Fibroblast of lung (primary cell): ENCODE results near the gene UMAD1. TPM values are rescaled to one million over a fixed set of nuclear protein-coding genes. Genes with fewer than 3 reads are reported as not detected.

ENCODE experiments used
- DNase-seq, 2 donors: peaks; one replicate each; pipeline versions ENCODE4 v3.0.0 to v3.0.0-alpha.2; 2010; ENCODE audit warnings: low read depth in 2 of 2
- H2AFZ ChIP-seq: 2 replicates; pipeline ENCODE4 v1.5.1; 2012; ENCODE audit warnings: low read length, control low read depth, inconsistent platforms
- H3K27ac ChIP-seq: 2 replicates; pipeline ENCODE4 v1.5.1; 2011; ENCODE audit warnings: low read length, control low read depth; ENCODE audit not compliant: insufficient read depth
- H3K27me3 ChIP-seq: 2 replicates; pipeline ENCODE4 v1.5.1; 2011; ENCODE audit warnings: mild to moderate bottlenecking, low read length; ENCODE audit not compliant: control insufficient read depth, insufficient read depth
- H3K36me3 ChIP-seq: 2 replicates; pipeline ENCODE4 v1.5.1; 2011; ENCODE audit warnings: low read length; ENCODE audit not compliant: control insufficient read depth, insufficient read depth
- H3K4me1 ChIP-seq: 2 replicates; pipeline ENCODE4 v1.5.1; 2011; ENCODE audit warnings: low read length; ENCODE audit not compliant: control insufficient read depth, insufficient read depth; ENCODE audit errors: extremely low read depth
- H3K4me2 ChIP-seq: 2 replicates; pipeline ENCODE4 v1.5.1; 2011; ENCODE audit warnings: low read length, control low read depth; ENCODE audit not compliant: insufficient read depth; ENCODE audit errors: extremely low read depth
- H3K4me3 ChIP-seq, 4 experiments: fragments of 200-600 bp in 1 of 4; sonication (generic) in 1 of 4; replicated peaks in 1 of 4; 2 replicates each; pipeline ENCODE4 v1.5.1; 2011 to 2016; ENCODE audit warnings: low read length in 4 of 4, low read depth in 3 of 4, mild to moderate bottlenecking in 3 of 4, control low read depth in 2 of 4, inconsistent platforms in 1 of 4, mixed read lengths in 1 of 4; ENCODE audit not compliant: insufficient read depth in 1 of 4; ENCODE audit errors: control extremely low read depth in 1 of 4
- H3K79me2 ChIP-seq: 2 replicates; pipeline ENCODE4 v1.5.1; 2012; ENCODE audit warnings: mild to moderate bottlenecking, low read length, inconsistent platforms; ENCODE audit not compliant: control insufficient read depth, insufficient read depth
- H3K9ac ChIP-seq: 2 replicates; pipeline ENCODE4 v1.5.1; 2011; ENCODE audit warnings: mild to moderate bottlenecking, low read length, control low read depth; ENCODE audit not compliant: insufficient read depth
- H3K9me3 ChIP-seq: 2 replicates; pipeline ENCODE4 v1.5.1; 2012; ENCODE audit warnings: low read depth, low read length; ENCODE audit not compliant: control insufficient read depth, insufficient read depth
- H4K20me1 ChIP-seq: 2 replicates; pipeline ENCODE4 v1.5.1; 2011; ENCODE audit warnings: low read length; ENCODE audit not compliant: control insufficient read depth, insufficient read depth; ENCODE audit errors: extremely low read depth
- CTCF ChIP-seq, 2 donors: IDR thresholded peaks in 1 of 2; conservative IDR thresholded peaks in 1 of 2; 1 replicate in 1 of 2; 2 replicates in 1 of 2; pipeline ENCODE4 v1.5.1; 2011 to 2012; ENCODE audit warnings: low read length in 2 of 2, control low read depth in 1 of 2, inconsistent platforms in 1 of 2, low read depth in 1 of 2, mild to moderate bottlenecking in 1 of 2
- EZH2 ChIP-seq: IDR thresholded peaks from 2 replicates; pipeline ENCODE4 v1.5.1; 2012; ENCODE audit warnings: low read length, control low read depth, mild to moderate bottlenecking; ENCODE audit errors: missing control alignments
- polyA plus RNA-seq, 2 donors: library from polyadenylated mRNA; depleted of rRNA in 1 of 2; stranded (reverse) in 1 of 2; unstranded in 1 of 2; fragments of >200 nt; gene quantifications; 2 replicates each; pipeline ENCODE4 v1.2.1, GENCODE V29; 2011 to 2012; ENCODE audit warnings: missing spikeins in 1 of 2
- total RNA-seq: library from RNA; depleted of rRNA; stranded (reverse); fragments of >200 nt; gene quantifications from 2 replicates; pipeline ENCODE4 v1.2.1, GENCODE V29; 2014

The UMAD1 gene
- total and polyA plus RNA-seq, 2 donors (not counting 1 experiment from before 2014, with no cell fraction given), result 12.4 to 19.8 TPM

GRCh38 chr7:7907306-7907705, 266.8 kb downstream of the UMAD1 start:
- TF ChIP-seq EZH2 (no peak), CTCF (conservative IDR thresholded peaks at IDR 0.05 in 1 of 2, IDR thresholded peaks at IDR 0.05 in 1 of 2; ENCODE audit: low read depth in 1 of 2, low read length in 2 of 2) (no peak)
- H3K79me2 ChIP-seq, result no peaks in the 10 kb centered on the region
- H3K36me3 ChIP-seq, result no peaks in the 10 kb centered on the region
- no peak overlapping the region for H3K9ac ChIP-seq
- no peak for DNase-seq
- H2AFZ ChIP-seq, result no peak overlapping the region
- H3K9me3 ChIP-seq, result no peaks in the 10 kb centered on the region
- H3K27ac ChIP-seq, result no peak overlapping the region
- no peaks in the 10 kb centered on the region for H3K4me1 ChIP-seq
- H3K27me3 ChIP-seq, result no peaks in the 10 kb centered on the region
- H3K4me2 ChIP-seq, result no peak overlapping the region
- H4K20me1 ChIP-seq, result no peaks in the 10 kb centered on the region
- H3K4me3 ChIP-seq, result no peak overlapping the region

GRCh38 chr7:7908622-7909145, 268.1 kb downstream of the UMAD1 start:
- no peaks in the 10 kb centered on the region for H3K79me2 ChIP-seq
- H3K4me2 ChIP-seq, result no peak overlapping the region
- H3K4me3 ChIP-seq, result no peak overlapping the region
- H3K27me3 ChIP-seq, result no peaks in the 10 kb centered on the region
- H2AFZ ChIP-seq, result no peak overlapping the region
- no peaks in the 10 kb centered on the region for H4K20me1 ChIP-seq
- no peaks in the 10 kb centered on the region for H3K9me3 ChIP-seq
- no peak overlapping the region for H3K27ac ChIP-seq
- H3K9ac ChIP-seq, result no peak overlapping the region
- no peak for DNase-seq
- H3K36me3 ChIP-seq, result no peaks in the 10 kb centered on the region
- H3K4me1 ChIP-seq, result no peaks in the 10 kb centered on the region
- no peak for TF ChIP-seq CTCF (conservative IDR thresholded peaks at IDR 0.05 in 1 of 2, IDR thresholded peaks at IDR 0.05 in 1 of 2; ENCODE audit: low read depth in 1 of 2, low read length in 2 of 2)
- no peak for TF ChIP-seq EZH2

- H3K27me3 ChIP-seq, result no peaks in the 10 kb centered on the region
- H3K79me2 ChIP-seq, result no peaks in the 10 kb centered on the region
- DNase-seq, result peak; percentile 18 to 57
- no peaks in the 10 kb centered on the region for H3K36me3 ChIP-seq
- H3K9me3 ChIP-seq, result no peaks in the 10 kb centered on the region
- no peak overlapping the region for H3K27ac ChIP-seq
- H3K9ac ChIP-seq, result no peak overlapping the region
- no peak for TF ChIP-seq CTCF (conservative IDR thresholded peaks at IDR 0.05 in 1 of 2, IDR thresholded peaks at IDR 0.05 in 1 of 2; ENCODE audit: low read depth in 1 of 2, low read length in 2 of 2)
- H3K4me1 ChIP-seq, result no peaks in the 10 kb centered on the region
- H3K4me2 ChIP-seq, result no peak overlapping the region
- H3K4me3 ChIP-seq, result no peak overlapping the region
- no peaks in the 10 kb centered on the region for H4K20me1 ChIP-seq
- peak overlapping the region; percentile 46 for H2AFZ ChIP-seq
These were observed 268.8 kb downstream of the UMAD1 start for GRCh38 chr7:7909376-7909775.
